SW 1271 (cell line): ENCODE measurements around the gene C3orf22.

ENCODE experiments used
- DNase-seq, 2 experiments: peaks; one replicate each; lab custom pipeline; 2025; lab: John Stamatoyannopoulos, UW

The C3orf22 gene

GRCh38 chr3:126556637-126557414 is 1.9 kb downstream of the C3orf22 start:
- DNase-seq, result no peak

DNA sequence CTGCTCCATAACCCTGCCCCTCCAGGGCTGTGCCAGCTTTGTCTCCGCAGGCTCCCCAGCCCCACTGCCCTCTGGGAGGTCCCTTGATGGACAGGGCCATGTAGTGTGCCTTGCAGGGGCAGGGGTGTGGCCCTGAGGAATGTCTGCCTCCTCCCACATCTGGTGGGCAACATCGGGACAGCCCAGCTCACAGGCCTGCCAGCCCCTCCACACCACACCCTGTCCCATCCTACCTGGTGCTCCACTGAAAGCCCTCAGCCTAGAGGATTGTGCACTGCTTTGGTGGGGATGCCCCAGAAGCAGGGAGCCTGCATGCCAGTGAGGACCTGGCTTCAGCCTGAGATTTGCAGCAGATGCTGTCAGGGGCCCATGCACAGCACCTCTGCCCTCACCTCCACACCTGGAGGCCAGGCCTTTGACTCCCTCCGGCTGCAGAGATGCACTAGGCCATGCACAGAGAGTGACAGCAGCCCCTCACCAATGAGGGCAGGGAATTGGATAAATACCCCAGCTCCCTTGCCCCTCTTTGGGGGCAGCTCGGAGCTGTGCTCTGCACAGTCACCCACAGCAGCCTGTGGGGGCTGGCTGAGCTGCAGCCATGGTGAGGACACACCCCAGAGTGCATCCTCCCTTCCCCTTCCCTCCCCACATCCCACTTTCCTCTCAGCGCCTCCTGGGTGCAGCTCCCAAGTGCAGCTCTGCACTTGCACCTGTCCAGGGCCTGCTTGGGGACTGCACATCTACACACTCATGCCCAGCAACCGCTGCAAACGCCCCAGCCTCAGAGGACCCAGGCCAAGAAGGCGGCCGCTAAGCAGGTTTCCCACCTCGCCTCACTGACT is 2.7 kb downstream of the C3orf22 start:
- no peak for DNase-seq

DNA sequence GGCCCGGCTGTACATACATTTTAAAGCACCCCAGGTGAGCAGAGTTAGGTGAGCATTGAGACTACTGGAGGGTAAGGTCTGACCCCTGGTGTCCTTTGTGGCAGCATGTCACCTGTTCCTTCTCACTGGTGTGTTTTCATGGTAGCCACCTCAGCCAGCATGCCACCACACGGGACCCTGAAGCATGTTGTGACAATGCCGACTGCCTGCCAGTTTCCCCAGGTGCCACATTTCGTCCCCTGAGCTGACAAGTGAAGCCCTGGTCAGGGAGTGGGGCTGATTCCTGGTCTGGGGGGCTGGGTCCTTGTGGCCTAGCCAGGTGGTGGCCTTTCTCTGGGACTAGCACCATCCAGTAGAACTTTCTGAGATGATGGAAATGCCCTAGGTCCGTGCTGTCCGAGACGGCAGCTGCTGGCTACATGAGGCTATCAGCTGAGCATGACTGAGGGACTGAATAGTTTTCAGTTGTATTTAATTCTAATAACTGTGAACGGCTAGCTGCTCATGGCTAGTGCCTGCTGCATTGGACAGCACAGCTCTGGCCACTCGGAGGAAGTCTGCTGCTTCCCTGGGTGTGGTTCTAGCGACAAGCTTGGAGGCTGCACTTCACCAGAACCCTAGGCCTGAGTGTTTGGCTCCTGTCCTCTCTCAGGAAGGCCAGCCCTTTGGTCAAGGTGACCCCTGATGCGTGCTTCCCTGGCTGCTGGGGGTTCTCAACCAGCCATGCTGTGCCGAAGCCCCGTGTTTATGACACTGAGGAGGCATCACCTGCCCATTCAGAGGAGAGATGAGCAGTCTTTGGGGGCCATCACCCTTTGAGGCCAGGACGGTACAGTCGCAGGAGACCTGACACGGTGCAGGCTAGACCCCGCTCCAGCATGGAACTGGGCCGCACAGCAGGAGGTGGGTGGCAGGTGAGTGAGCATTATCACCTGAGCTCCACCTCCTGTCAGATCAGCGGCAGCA is 3.9 kb downstream of the C3orf22 start:
- no peak for DNase-seq

GRCh38 chr3:126553284-126554084 is 5.2 kb downstream of the C3orf22 start:
- DNase-seq, result no peak

DNA sequence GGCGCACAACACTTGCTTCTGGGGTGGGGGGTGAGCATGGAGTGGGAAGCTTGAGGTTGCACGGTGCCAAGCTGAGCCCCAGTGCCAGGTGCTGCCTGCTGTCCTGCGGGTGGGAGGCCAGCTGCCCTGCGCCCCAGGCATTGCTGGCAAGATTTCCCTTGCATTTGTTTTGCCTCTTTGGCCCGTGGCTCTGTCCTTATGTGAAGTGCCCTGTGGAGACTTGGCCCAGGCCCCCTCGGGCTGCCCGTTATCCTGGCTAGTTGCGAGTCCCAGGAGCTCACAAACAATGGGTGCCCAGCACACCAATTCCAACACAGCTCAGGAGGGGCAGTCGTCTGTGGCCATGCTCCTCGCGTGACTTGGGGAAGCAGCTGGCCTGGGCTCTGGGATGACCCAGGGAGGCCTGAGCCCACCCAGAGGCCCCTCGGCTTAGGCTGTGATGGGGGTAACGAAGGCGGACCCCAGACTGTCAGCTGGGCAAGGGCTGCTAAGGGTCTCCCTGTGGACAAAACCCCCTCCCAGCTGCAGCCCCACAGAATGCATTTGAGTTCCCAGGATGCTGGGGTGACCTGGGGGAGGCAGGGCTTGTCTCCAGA is 5.9 kb downstream of the C3orf22 start:
- no peak for DNase-seq

DNA sequence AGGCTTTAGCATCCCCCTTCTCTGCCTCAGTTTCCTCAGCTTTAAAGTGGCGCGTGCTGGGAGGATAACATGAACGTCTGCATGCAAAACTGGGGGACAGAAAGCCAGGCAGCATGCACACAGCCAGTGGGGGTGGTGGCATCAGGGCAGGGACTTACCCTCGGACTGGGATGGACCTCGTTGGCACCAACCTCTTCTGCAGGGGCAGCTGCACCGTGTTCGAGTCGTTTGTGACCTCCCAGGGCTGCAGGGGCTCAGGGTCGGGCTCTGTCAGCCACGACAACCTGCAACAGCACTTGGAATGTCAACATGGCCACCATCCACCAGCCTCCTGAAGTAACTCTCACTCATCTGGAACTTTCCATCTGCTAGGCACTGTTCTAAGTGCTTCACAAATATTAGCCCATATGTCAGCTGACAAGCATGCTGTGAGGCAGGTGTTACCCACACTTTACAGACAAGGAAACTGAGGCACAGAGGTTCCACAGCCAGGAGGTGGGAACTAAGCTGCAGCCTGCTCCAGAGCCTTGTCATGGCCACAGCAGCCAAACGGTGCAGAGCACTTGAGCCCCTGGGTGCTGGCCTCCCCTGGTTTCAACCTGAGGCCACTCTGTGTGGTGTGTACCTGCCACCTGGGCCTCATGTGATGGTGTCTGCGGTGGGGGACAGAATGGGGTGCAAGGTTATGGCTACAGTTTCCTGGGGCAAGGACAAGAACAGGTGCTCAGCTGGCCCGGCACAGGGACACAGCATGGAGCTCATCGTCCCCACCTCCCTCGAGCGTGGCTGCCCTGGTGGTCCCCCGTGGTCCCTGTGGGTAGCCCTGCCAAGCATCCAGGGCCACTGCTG is 6.7 kb downstream of the C3orf22 start:
- DNase-seq, result no peak

GRCh38 chr3:126551121-126551838 is 7.5 kb downstream of the C3orf22 start:
- DNase-seq, result no peak

GRCh38 chr3:126550488-126551051 is 8.2 kb downstream of the C3orf22 start:
- no peak for DNase-seq

GRCh38 chr3:126549861-126550487 is 8.8 kb downstream of the C3orf22 start:
- no peak for DNase-seq

GRCh38 chr3:126548556-126549466 is 9.9 kb downstream of the C3orf22 start:
- no peak for DNase-seq

GRCh38 chr3:126547721-126548120 is 11.0 kb downstream of the C3orf22 start:
- DNase-seq, result no peak

- no peak for DNase-seq
Measured at GRCh38 chr3:126546549-126547239, 12.0 kb downstream of the C3orf22 start.

DNA sequence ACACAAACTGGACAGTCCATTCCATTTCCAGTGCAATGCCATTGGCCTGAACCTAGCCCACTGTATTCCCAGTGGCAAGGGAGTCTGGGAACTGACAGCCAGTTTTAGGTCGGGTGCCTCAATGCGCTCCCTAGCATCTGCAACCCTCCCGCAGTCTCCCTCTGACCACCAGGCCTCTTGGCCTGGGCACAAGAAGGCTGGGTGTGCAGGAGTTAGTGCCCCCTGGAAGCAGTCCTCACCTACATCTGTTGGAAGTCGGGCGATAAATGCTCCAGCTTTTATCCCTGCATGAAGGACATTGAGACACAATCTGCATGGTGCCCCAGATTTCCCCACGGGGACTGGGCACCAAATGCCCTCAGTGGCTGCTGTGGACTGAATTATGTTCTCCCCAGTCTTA is 12.7 kb downstream of the C3orf22 start:
- no peak for DNase-seq

- no peak for DNase-seq
Measured at GRCh38 chr3:126545544-126545943, 13.2 kb downstream of the C3orf22 start.

DNA sequence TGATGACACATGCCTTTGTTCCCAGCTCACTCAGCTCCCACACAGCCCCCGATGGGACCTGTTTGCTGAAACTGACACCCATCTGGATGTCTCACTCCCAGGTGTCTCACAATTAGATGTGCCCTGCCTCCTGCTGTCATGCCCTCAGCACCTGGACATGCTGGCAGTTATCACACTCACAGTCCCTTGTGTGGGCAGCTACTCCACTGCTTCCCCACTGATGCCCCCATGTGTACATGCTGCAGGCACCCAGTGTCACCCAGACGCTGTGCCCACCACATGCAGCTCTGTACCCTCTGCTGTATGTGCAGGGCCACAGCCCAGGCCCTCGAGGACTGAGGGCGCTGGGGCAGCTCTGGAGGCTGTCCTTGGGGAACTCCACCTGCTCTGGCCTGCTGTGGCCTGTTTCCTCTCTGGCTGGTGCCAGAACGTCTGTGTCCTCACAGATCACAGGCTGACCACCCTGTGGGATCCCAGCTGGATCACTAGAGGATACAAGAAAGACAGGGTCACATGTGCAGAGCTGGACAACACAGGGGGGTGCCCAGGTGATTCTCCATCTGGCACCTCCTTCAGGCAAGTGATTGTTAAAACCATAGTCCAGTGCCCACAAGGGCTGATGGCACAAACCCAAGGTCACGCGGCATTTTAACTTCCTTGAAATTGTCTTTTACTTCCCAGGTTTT is 14.0 kb downstream of the C3orf22 start:
- no peak for DNase-seq

DNA sequence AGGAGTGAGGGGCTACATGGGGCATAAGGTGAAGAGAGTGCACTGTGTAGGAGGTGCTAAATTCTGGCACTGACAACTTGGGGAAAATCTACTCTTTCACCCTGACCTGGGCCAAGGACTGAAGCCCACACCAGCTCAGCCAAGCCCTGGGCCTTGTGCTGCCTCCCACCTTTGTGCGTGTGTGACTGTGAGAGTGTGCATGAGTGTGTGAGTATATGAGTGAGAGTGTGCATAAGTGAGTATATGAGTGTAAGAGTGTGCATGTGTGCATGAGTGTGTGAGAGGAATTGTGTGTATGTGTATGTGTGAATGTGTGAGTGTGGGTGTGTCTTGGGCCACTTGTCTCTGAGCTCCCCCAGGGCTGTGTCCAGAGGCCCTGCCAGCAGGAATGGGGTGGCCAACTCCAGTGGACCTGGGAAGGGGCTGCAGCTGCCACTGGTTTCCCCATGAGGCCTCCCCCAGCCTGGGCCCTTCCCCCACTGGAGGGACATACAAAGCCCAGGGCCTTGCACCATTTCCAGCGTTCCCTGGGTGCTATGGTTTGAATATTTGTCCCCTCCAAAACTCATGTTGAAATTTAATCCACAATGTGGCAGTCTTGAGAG is 15.2 kb downstream of the C3orf22 start:
- DNase-seq, result no peak
